ENCODE data around the gene HLCS.
"Not testable (repeated sequence)": the region's sequence is repeated elsewhere in the genome, so short reads cannot be mapped to it uniquely, and the experiment has no call there.

The HLCS gene

DNA sequence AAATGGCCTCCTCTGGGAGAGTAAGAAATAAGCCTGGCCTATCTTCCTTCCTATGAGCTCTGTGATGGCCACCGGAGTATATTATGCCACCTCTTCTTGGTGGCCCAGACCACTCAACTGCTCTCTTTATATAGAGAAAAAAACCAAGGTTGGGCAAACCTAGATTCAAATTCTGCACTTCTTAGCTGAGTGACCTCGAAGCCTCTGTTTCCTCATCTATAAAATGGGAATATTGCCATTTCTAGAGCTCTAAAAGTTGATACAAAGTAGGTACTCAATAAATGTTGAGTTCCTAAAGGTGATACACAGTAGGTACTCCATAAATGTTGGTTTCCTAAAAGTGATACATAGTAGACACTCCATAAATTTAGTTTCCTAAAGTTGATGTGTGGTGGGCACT, 120.7 kb downstream of the HLCS start:
- FAIRE-seq, result no peak

DNA sequence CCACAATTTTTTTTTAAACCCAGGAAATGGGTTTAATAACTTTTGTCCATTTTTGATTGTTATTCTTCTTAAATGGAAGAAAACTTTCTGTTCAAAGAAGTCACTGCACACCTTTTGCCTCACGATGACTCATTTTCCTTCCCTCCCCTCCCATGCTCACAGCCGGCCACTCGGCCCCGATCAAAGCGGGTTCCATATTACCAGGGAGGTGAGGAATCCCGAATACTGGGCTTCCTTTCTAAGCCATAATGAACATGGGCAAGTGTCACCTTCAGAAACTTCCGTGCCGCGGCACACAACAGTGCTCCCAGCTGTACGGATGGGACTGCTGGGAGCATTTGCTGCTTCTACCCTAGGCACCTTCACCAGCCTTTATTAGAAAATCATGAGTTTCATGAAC, 121.4 kb downstream of the HLCS start:
- no peak for FAIRE-seq

DNA sequence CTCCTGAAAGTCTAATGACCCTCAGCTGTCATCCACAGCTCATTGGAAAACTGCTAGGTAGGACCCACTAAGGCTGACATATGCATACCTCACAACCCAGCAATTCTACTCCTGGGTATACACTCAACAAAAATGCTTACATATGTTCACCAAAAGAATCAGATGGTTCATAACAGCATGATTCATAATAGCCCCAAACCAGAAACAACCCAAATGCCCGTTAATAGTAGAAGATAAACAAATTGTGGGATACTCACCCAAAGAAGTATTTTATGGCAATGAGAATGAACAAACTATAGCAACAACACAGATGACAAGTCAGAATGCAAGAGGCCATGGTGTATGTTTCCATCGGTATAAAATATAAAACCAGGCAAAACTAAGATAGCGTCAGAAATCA, 124.6 kb downstream of the HLCS start:
- no peak for FAIRE-seq

DNA sequence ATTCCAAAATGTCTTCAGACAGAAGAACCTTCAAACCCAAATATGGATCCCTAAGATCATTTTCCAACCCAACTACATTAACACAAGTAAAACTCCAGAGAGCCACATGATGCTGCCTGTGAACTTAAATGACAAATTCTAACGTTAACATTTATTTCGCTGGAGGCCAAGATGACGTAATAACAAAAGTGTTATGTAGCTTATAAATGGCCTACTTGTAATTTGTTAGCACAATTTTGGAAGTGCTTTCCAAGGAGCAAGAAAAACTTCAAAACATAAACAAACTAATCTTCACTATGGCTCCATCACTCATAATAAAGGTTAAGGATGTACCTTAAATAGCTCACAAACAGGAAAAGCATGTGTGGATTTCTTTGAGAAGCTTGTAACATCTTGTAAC, 126.7 kb downstream of the HLCS start:
- no peak for FAIRE-seq

DNA sequence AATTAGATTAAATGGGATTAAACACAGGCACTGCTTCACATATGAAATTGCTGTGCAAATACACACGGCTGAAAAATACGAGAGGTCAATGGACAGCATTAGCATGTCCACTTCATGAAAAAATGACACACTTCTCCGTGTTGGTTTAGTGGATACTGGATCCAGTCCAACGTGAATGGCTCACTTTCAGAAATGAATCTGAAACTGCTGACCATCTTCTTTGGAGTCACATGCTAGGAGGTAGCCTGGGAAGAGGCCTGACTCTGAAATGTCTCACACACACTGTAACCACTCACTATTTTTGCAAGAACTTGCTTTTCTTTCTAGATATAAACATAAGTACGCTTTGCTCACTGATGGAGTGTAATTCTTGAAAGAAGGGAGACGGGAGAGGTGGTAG, 127.3 kb downstream of the HLCS start:
- FAIRE-seq, result no peak

DNA sequence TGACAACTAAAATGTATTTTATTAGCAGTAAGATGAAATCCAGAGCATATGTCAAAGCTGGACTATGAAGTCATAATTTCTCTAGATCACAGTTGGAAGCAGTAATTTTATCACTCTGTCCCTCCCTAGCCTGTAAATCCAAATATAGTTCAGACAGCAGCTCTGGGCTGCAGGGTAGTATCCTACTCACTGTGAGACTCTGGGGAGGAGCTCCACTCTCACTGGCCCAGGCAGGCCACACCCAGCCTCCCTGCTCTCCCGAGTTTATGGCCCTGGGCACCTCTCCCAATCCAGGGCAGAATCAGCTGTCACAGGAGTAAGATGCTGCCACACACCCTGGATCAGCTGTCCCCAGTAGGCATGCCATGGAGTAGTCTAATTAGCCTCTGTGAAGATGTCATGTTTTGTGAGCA, 131.1 kb downstream of the HLCS start:
- no peak for FAIRE-seq

DNA sequence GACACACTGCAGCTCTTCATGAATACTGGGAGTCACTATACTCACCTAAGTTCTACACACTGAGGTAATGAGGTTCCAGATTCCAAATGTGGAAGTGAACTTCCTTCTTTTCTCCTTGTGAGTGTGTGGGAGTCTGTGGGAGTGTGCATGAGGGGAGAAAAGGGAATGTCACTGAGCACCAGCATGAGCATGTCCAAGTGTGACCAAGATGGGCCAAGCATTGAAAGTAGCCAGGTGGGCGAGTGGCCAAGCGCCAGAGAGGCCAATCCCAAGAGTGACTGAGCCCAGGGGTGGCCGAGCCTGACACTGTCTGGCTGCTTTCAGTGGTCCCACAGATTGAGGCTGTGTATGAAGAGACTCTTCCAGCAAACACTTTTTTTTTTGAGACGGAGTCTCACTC, 132.3 kb downstream of the HLCS start:
- no peak for FAIRE-seq

DNA sequence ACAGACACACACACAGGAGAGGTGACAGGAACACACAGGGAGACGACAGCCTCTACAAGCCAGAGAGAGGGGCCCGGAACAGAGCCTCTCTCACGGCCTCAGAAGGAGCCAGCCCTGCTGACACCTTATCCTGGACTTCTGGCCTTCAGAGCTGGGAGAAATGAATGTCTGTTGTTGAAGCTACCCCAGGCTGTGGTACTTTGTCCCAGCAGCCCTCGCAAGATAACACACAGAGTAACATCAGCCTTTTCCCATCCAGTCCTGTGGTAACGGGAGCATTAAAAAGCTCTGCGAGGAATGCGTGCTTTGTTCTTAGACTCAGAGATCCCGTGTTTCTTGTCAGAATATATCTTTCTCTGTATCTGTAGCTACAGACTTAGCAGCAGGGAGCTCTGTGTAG, 136.4 kb downstream of the HLCS start:
- FAIRE-seq, result no peak

DNA sequence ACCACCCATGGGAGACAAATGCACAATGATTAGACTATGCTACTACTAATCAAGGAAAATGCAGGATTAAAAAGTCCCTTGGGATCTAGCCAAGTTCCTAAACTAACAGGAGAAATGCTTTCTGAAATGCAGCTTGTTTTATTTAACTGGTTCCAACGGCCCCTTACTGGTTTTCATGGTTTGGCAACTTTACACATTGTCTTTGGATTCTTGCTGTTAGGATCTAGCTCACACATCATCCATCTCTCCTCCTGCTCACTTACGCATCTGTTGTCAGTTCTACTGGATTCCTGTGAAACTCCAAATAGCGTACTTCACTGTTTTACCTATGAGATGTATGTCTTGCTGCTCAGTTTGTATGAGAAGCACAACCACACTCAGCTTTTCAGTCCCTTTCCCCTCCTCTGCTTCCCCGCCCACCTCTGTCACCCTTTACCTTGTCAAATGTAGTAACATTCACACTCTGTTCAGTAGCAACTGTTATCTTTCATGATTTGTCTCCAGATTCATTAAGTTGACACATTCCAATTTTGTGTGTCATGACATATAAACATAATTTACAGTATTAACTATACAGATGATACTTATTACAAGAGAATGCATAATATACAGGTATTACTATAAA, 137.5 kb downstream of the HLCS start:
- FAIRE-seq, result no peak

DNA sequence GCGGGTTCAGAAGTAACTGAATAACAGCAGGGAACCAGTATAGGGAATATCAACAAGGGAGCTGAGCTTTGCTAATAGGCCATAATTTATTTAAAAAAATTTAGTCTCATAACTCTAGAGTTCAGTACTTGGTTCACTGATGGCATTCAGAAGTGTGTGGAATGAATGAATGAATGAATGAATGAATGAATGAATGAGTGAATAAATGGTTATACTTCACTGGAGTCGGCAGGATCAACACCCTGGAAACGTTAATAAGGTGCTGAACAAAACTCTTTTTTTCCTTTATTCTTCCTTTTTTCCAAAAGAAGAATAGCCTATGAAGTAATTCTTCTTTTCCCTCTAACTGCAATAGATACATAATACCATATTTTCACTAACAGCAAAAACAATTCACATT, 138.3 kb downstream of the HLCS start:
- FAIRE-seq, result no peak

DNA sequence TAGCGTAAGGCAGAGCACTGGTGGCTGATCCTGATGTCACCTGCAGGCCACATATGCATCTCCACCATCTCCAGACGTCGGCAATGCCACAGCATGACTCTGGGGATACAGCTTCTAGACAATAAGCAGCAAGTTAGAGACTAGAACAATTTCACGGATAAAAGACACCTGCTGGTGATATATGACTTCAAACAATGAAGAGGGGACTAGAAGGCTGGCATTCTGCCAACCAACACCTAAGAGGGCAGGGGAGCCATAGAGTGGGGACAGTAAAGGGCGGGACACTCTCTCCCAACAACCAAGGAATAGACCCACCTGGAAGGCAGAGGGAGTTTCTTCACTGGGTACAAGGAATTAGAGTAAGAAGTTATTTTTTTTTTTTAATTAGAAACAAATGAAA, 140.8 kb downstream of the HLCS start:
- FAIRE-seq, result no peak

DNA sequence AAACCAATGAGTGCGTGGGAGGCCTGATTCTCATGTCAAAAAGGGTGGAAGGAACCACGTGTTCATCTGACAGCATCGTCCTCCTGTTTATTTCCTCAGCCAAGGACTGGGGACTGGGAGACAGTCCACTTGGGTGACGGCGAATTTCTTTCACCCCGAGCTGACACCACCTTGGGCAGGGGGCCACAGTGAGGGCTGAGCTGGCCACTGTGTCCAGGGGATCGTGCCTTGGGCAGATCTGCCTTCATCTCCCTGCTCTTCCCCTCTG, 145.5 kb downstream of the HLCS start:
- no peak for FAIRE-seq

DNA sequence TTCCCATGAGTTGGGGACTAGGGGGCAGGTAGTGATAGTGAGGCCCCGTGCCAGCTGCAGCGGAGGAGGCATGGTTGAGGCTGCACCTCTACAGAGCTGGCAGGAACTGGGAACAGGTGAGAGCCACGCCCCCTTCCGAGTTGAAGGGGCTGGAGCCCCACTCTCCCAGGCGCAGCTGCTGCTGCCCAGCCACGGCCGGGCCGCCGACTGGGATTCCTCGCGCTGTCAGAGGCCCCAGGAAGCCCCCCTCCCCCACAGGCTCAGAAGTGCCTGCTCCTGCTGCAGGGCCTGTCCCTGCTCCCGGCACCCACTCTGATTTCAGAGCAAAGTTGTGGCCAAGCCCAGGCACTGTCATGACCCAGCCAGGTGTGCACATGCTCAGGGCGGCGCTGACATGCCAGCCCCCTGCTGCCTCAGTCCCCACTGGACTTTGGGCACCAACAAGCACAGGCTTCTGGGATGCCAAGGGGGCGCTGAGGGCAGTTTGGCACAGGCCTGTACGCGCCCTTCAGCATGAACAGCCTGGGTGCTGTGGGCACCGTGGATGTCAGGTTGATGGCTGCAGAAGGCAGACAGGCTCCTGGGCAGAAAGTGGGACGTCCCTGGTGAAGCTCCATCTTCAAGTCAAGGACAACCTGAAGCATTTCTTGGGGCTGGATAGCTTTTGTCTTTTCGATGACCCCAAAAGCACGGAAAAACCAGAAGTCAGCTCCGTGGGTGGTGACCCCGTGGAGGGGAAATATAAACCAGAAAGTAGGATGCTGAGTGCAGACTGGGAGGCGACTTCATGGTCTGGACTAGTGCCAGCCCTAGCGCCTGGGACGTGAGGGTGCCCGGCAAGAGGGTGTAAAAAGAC, 146.1 kb downstream of the HLCS start:
- FAIRE-seq, result no peak

DNA sequence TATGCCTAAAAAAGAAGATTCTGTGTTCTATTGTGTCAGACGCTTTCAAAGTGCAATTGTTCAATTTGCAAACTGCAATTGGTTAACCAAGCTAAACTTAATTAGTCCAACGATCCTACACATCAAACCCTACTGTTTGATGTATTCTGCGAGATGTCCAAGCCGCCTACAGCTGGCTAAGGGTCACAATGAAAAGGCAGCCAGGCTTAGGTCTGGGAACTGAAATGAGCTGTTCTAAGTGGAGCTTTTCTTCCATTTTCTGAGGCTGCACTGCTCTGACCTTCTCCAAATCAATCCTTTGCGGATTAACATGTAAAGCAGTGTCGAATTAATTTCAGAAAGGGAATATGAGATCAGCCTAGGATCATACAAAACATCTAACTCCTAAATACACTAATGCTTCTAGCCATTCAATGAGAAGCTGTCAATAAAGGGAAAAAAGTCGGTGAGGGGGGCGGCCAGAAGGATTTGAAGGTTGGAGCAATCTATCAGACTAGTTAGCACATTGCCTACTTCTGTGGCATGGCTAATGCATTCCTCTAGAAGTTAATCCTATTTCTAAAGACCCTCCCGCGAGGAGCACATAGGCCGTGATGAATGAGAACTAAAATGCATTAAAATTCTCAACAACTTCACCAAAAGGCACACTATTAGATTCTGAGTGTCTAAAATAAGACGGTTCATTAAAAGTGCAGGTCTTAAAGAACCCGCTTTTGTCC, 148.6 kb downstream of the HLCS start:
- no peak for FAIRE-seq

DNA sequence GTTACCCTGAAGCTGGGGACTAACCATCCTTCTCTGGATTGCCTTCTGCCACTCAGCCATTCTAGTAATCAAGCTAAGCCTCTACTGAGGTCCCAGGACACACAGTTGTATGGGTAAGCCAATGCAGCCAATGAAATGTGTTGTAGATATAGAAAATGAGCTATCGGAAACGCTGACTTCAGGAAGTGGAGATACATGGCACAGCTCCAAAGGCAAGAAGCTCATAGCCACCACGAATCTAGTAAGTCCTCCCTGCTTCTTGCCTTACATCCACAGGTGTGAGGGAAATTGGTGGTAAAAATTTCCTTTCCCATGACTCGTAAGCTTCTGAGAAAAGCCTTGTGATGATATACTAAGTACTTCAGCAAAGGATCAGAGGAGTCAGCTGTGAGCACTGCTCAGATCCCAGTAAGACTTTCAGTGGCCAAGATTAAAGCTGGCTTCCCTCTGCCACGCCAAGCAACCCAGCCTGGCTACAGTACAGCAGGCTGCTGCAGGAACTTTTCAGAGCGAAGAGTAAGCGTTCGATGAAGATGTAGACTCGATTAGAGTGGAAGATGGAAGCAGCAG, 149.8 kb downstream of the HLCS start:
- FAIRE-seq, result no peak

DNA sequence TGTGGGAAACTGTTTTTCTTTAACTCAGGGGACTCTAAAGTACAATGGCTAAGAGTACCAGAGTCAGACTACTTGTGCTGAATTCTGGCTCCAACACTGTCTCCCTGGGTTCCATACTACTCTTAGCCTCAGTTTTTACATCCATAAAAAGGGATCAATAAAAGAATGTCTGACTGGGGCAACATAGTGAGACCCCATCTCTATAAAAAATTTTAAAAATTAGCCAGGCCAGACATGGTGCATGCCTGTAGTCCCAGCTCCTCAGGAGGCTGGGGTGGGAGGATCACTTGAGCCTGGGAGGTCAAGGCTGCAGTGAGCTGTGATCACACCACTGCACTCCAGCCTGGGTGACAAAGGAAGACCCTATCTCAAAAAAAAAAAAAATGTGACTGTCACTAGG, 150.4 kb downstream of the HLCS start:
- FAIRE-seq, result not testable (repeated sequence)

DNA sequence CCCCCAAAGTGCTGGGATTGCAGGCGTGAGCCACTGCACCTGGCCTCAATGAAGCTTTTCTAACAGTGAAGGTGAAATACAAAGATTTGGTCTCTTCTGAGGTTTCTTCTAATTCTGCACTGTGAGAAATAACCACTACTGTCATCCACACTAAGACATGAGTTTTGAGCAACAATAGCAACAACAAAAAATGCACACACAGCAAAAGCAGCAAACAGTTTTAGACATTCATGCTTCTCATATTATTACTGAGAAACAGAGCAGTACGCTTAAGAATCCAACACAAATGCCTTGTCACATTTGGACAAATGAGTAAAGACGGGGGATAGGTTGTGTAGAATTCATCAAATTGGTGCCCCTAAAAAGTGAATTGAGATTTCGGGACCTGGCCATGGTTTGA, 151.2 kb downstream of the HLCS start:
- no peak for FAIRE-seq

DNA sequence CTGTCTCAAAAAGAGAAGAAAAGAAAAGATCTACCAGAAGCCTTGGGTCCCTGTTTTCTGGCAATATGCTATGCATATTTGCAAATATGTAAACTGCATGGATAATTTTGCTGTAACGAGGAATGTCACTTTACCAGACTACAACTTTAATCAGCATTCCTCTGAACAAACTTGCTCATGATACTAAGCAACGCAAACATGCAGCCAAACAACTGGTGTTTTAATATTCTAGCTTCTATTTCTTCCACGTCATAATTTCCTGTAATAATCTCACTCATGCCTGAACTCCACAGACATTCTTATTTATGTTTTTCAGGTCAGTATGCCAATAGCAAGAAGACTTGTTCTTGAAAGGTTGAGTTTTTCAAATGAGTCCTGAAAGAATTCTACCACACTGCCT, 153.4 kb downstream of the HLCS start:
- no peak for FAIRE-seq

DNA sequence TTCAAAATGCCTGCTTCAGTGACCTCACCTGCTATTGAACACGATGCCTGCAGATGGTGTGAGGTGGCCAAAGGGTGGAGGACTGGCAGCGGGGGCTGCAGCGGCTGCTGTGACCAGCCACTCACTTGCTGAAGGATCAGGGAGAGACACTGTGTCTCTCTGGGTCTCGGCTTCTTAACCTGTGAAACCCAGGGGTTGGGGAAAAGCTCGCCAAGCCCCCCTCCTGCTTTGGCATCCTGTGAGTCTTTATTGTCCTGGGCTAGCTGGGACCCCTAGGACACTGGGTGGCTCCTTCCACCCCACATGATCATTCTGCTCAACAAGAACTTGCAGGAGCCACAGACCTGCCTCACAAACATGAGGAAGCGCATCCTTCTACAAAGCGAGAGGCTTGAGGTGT, 154.7 kb downstream of the HLCS start:
- FAIRE-seq, result no peak

DNA sequence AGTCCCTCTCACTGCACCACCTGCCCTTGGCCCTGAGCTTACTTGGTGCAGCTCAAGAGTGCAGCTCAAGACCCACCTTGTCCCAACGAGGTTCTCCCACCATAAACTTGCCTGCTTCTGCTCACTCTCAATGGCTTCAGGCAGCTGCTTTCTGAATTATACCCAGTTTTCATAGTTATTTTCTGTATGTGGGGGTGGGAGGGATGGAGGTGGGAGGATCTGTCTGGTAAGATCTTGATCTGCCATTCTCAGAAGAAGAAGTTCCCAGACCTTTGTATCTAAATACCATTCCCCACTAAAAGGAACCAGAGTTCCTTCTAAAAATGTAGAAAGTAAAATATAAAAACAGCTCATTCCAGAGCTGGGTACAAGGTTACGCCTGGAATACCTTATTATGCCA, 156.0 kb downstream of the HLCS start:
- no peak for FAIRE-seq

DNA sequence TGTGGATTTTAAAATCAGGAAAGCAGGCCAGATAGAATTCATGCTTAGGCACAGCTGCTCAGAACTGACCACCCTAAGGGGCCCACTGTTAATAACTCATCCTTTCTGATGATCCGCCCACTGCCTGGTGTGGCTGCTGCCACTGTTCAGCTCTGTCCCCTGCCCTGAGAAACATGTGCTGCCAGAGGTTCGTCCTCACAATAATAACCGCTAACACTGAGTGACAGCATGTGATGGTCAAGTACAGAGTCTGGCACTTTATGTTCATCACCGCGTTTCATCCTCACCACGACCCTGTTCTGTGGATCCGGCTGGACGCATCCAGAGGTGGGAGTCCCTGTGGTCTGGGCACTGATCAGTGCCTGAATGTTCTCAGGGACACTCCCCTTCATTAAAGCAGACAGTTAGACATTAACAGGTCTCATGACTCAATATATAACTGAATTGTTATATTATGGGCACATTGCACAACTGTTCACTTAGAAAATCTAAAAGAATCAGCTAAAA, 159.0 kb downstream of the HLCS start:
- FAIRE-seq, result no peak

DNA sequence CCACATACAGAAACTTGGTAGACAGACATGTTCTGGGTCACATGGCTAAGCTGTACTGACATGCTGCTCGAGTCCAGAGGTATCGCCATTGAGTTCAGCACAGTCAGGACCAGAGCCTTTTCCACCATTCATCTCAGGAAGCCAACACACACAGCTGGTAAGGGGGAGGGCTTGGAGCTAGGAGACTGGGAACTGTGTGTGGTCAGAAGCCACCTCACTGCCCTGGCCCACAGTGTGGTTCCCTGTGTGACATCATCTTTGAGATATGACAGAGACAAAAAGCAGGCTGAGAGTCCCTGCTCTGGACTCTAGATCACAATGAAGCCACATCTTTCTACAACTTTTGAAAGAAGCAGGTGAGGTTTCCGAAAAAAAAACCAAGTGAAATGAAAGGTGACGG, 160.4 kb downstream of the HLCS start:
- no peak for FAIRE-seq

DNA sequence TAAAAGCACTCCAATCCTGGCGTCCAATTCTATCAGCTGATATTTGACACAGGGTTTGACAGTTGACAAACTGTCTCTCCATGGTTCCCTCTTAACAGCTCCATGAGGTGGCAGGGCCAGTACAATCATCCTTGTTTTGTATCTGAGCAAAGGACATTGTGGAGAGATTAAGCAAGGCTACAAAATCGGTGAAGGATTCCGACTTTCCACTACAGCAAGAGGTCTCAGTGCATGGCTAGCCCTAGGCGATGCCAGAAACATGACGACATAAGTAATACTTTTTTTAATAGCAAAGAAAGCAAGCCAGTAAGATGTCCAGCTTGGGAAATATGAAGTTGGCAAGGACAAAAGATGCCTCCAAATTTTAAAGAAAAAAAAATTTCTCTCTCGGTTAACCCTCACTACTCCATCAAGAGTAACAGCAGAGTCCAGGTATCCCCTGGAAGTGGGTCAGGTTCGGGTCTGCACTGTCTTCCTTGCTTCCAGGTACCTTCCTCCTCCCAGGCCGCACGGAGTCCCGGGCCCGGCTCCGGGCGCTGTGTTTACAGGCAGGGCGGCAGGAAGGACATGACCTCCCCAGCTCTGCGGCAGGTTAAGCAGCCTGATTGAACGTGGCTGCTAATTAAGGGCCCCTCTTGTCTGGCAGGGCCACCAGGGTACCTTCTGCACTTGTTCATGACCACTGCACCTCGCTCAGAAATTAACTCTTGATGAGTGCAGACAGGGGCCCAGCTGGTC, 161.4 kb downstream of the HLCS start:
- no peak for FAIRE-seq

Data from A204.1 (cell line).